Superior temporal gyrus (tissue), 1 donor: Measurements from ENCODE around the gene SMARCD3.

Experiments
- DNase-seq: peaks from one replicate; pipeline ENCODE4 v3.0.0-alpha.2; 2016; ENCODE audit errors: extremely low spot score

The SMARCD3 gene

GRCh38 chr7:151248346-151249033, at the start of gene SMARCD3:
TSS of gene SMARCD3 (minus strand) at chr7:151248694. CDS start at chr7:151248562, 132 bp downstream.
- DNase-seq = peak; percentile 70

GRCh38 chr7:151296202-151296992, 47.9 kb upstream of the SMARCD3 start:
- no peak for DNase-seq

- no peak for DNase-seq
These were observed 44.4 kb upstream of the SMARCD3 start for GRCh38 chr7:151292850-151293249.

GRCh38 chr7:151291206-151291605, 42.7 kb upstream of the SMARCD3 start:
- no peak for DNase-seq

GRCh38 chr7:151290355-151290760, 41.9 kb upstream of the SMARCD3 start:
- DNase-seq = no peak

GRCh38 chr7:151289891-151290290, 41.4 kb upstream of the SMARCD3 start:
- no peak for DNase-seq

- no peak for DNase-seq
These were observed 37.7 kb upstream of the SMARCD3 start for GRCh38 chr7:151286148-151286547.

GRCh38 chr7:151283302-151283701, 34.8 kb upstream of the SMARCD3 start:
- no peak for DNase-seq

GRCh38 chr7:151282111-151282510, 33.6 kb upstream of the SMARCD3 start:
- DNase-seq = no peak

- DNase-seq = no peak
These were observed 33.2 kb upstream of the SMARCD3 start for GRCh38 chr7:151281686-151282085.

- no peak for DNase-seq
These were observed 32.0 kb upstream of the SMARCD3 start for GRCh38 chr7:151280388-151281019.

GRCh38 chr7:151279868-151280267, 31.4 kb upstream of the SMARCD3 start:
- DNase-seq = no peak

GRCh38 chr7:151278949-151279348, 30.5 kb upstream of the SMARCD3 start:
- DNase-seq = no peak

GRCh38 chr7:151277631-151278030, 29.1 kb upstream of the SMARCD3 start:
- DNase-seq = no peak

- peak; percentile 59 for DNase-seq
These were observed 28.4 kb upstream of the SMARCD3 start for GRCh38 chr7:151276666-151277590.

- no peak for DNase-seq
These were observed 27.5 kb upstream of the SMARCD3 start for GRCh38 chr7:151275813-151276577.

- no peak for DNase-seq
These were observed 26.7 kb upstream of the SMARCD3 start for GRCh38 chr7:151274936-151275812.

- no peak for DNase-seq
These were observed 25.9 kb upstream of the SMARCD3 start for GRCh38 chr7:151274396-151274795.

- no peak for DNase-seq
These were observed 25.3 kb upstream of the SMARCD3 start for GRCh38 chr7:151273651-151274390.
